NT2/D1 (cell line): Measurements from ENCODE around the gene MID2.

ENCODE experiments used
- SUZ12 ChIP-seq: IDR thresholded peaks from 2 replicates; pipeline ENCODE4 v1.6.1; 2011; ENCODE audit not compliant: insufficient read length, insufficient read depth; ENCODE audit errors: extremely low read depth
- YY1 ChIP-seq: IDR thresholded peaks from 2 replicates; pipeline ENCODE4 v1.6.1; 2011; ENCODE audit not compliant: insufficient read length, insufficient read depth
- ZNF274 ChIP-seq: IDR thresholded peaks from 2 replicates; pipeline ENCODE4 v1.6.1; 2011; ENCODE audit warnings: mild to moderate bottlenecking, low read depth, low read length

DNA sequence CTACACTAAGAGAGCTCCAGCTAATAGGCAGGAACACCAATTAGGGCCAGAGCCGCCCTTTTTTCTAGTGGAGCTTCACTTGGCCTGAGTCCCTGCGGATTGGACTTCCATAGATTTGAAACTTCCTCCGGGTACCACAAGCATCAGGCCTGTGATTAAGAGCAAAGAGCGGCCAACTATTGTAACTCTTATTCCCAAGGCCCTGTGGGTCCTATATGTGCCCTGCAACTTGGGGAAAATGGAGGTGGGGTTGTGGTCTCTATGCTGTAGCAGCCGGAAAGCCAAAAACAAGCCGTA, 48.2 kb upstream of the MID2 start, which contains the start of gene NCBP2L:
- TF ChIP-seq SUZ12 (no peak), ZNF274 (no peak), YY1 (no peak)
